H9 (cell line): ENCODE data around the gene ZNF205. TPM values are rescaled to one million over a fixed set of nuclear protein-coding genes. Genes with fewer than 3 reads are reported as not detected.

Source experiments
- DNase-seq: peaks from one replicate; pipeline ENCODE4 v3.0.0-alpha.2; 2017
- H2AFZ ChIP-seq: one replicate; pipeline ENCODE4 v1.6.1; 2013; ENCODE audit warnings: mild to moderate bottlenecking, low read length, control low read depth, moderate library complexity
- H2AK5ac ChIP-seq: 2 replicates; pipeline ENCODE4 v1.6.1; 2013; ENCODE audit warnings: low read length, control low read depth, mixed read lengths; ENCODE audit not compliant: insufficient read length
- H2BK120ac ChIP-seq: one replicate; pipeline ENCODE4 v1.6.1; 2013; ENCODE audit warnings: low read depth, mild to moderate bottlenecking, low read length, control low read depth, inconsistent platforms; ENCODE audit not compliant: poor library complexity, severe bottlenecking
- H2BK12ac ChIP-seq: 2 replicates; pipeline ENCODE4 v1.6.1; 2013; ENCODE audit warnings: low read length, control low read depth, mixed read lengths, low read depth; ENCODE audit not compliant: insufficient read length
- H2BK15ac ChIP-seq: 2 replicates; pipeline ENCODE4 v1.6.1; 2013; ENCODE audit warnings: low read depth, low read length, control low read depth
- H2BK20ac ChIP-seq: one replicate; pipeline ENCODE4 v1.6.1; 2013; ENCODE audit warnings: low read depth, mild to moderate bottlenecking, low read length, control low read depth, inconsistent platforms; ENCODE audit not compliant: poor library complexity, severe bottlenecking
- H2BK5ac ChIP-seq: 2 replicates; pipeline ENCODE4 v1.6.1; 2013; ENCODE audit warnings: low read length, control low read depth, mixed read lengths; ENCODE audit not compliant: insufficient read length
- H3K14ac ChIP-seq: 2 replicates; pipeline ENCODE4 v1.6.1; 2013; ENCODE audit warnings: low read length, control low read depth; ENCODE audit not compliant: insufficient read depth
- H3K18ac ChIP-seq: 2 replicates; pipeline ENCODE4 v1.6.1; 2013; ENCODE audit warnings: low read depth, mild to moderate bottlenecking, mixed read lengths, low read length, control low read depth; ENCODE audit not compliant: insufficient read length
- H3K23ac ChIP-seq: 2 replicates; pipeline ENCODE4 v1.6.1; 2013; ENCODE audit warnings: low read length, control low read depth, mixed read lengths, low read depth; ENCODE audit not compliant: insufficient read length
- H3K23me2 ChIP-seq: 2 replicates; pipeline ENCODE4 v1.6.1; 2013; ENCODE audit warnings: low read depth, mild to moderate bottlenecking, mixed read lengths, low read length, control low read depth; ENCODE audit not compliant: insufficient read length, poor library complexity, severe bottlenecking
- H3K27ac ChIP-seq: 2 replicates; pipeline ENCODE4 v1.5.1; 2013; ENCODE audit warnings: low read length, control low read depth, mixed read lengths, low read depth; ENCODE audit not compliant: insufficient read length
- H3K27me3 ChIP-seq: 2 replicates; pipeline ENCODE4 v1.6.1; 2013; ENCODE audit warnings: low read length, control low read depth, inconsistent platforms; ENCODE audit not compliant: insufficient read depth
- H3K4ac ChIP-seq: 2 replicates; pipeline ENCODE4 v1.6.1; 2013; ENCODE audit warnings: low read depth, mild to moderate bottlenecking, control low read depth, inconsistent platforms, low read length, moderate library complexity
- H3K4me1 ChIP-seq: 2 replicates; pipeline ENCODE4 v1.6.1; 2013; ENCODE audit warnings: low read length, control low read depth, inconsistent platforms; ENCODE audit not compliant: insufficient read depth
- H3K4me2 ChIP-seq: 2 replicates; pipeline ENCODE4 v1.6.1; 2013; ENCODE audit warnings: low read length, control low read depth, mixed read lengths; ENCODE audit not compliant: insufficient read length, insufficient read depth
- H3K56ac ChIP-seq: 2 replicates; pipeline ENCODE4 v1.6.1; 2013; ENCODE audit warnings: low read depth, mild to moderate bottlenecking, mixed read lengths, low read length, control low read depth; ENCODE audit not compliant: insufficient read length
- H3K79me1 ChIP-seq: 2 replicates; pipeline ENCODE4 v1.6.1; 2013; ENCODE audit warnings: low read depth, mild to moderate bottlenecking, moderate library complexity, low read length, control low read depth, inconsistent platforms; ENCODE audit not compliant: insufficient read depth, poor library complexity, severe bottlenecking
- H3K79me2 ChIP-seq: 2 replicates; pipeline ENCODE4 v1.6.1; 2013; ENCODE audit warnings: low read length, control low read depth, inconsistent platforms; ENCODE audit not compliant: insufficient read depth
- H3K9ac ChIP-seq: 2 replicates; pipeline ENCODE4 v1.6.1; 2013; ENCODE audit warnings: low read length, control low read depth, mixed read lengths; ENCODE audit not compliant: insufficient read length; ENCODE audit errors: extremely low read depth
- H3K9me3 ChIP-seq: one replicate; pipeline ENCODE4 v1.6.1; 2013; ENCODE audit warnings: low read depth, low read length, inconsistent platforms; ENCODE audit not compliant: control insufficient read depth
- H3T11ph ChIP-seq: one replicate; pipeline ENCODE4 v1.6.1; 2013; ENCODE audit warnings: mild to moderate bottlenecking, low read length, control low read depth, inconsistent platforms
- H4K20me1 ChIP-seq: one replicate; pipeline ENCODE4 v1.6.1; 2013; ENCODE audit not compliant: control insufficient read depth, insufficient read length, insufficient read depth
- H4K5ac ChIP-seq: 2 replicates; pipeline ENCODE4 v1.6.1; 2013; ENCODE audit warnings: low read depth, mild to moderate bottlenecking, mixed read lengths, low read length, control low read depth; ENCODE audit not compliant: insufficient read length
- H4K8ac ChIP-seq: replicated peaks from 2 replicates; pipeline ENCODE4 v1.6.1; 2013; ENCODE audit warnings: low read length, control low read depth, mixed read lengths, low read depth; ENCODE audit not compliant: insufficient read length
- H4K91ac ChIP-seq: 2 replicates; pipeline ENCODE4 v1.6.1; 2013; ENCODE audit warnings: low read depth, mild to moderate bottlenecking, moderate library complexity, mixed read lengths, low read length, control low read depth; ENCODE audit not compliant: insufficient read length
- H3K27ac Mint-ChIP-seq, 3 experiments: 2 replicates in 2 of 3; 3 replicates in 1 of 3; pipeline ENCODE4 v1.8.0; 2020 to 2021; ENCODE audit warnings: mixed read lengths in 3 of 3, mild to moderate bottlenecking in 1 of 3, moderate library complexity in 1 of 3
- H3K27me3 Mint-ChIP-seq: 2 replicates; pipeline ENCODE4 v1.8.0; 2021; ENCODE audit warnings: low read depth, mild to moderate bottlenecking, moderate library complexity, mixed read lengths
- H3K36me3 Mint-ChIP-seq, 3 experiments: 2 replicates in 2 of 3; 3 replicates in 1 of 3; pipeline ENCODE4 v1.8.0; 2020 to 2021; ENCODE audit warnings: low read depth in 3 of 3, mixed read lengths in 3 of 3; ENCODE audit not compliant: insufficient read depth in 1 of 3
- H3K4me1 Mint-ChIP-seq, 2 experiments: 2 replicates each; pipeline ENCODE4 v1.8.0; 2020; ENCODE audit warnings: mixed read lengths in 2 of 2
- H3K4me3 Mint-ChIP-seq, 2 experiments: 2 replicates in 1 of 2; 3 replicates in 1 of 2; pipeline ENCODE4 v1.8.0; 2020 to 2021; ENCODE audit warnings: mild to moderate bottlenecking in 2 of 2, mixed read lengths in 2 of 2, moderate library complexity in 1 of 2
- H3K9me3 Mint-ChIP-seq, 2 experiments: 2 replicates in 1 of 2; 3 replicates in 1 of 2; pipeline ENCODE4 v1.8.0; 2020; ENCODE audit warnings: mild to moderate bottlenecking in 2 of 2, mixed read lengths in 2 of 2, moderate library complexity in 1 of 2
- WGBS: extraction: QIAGEN DNeasy Blood & Tissue Kit; methylation state at CpG from one replicate; pipeline ENCODE4 v1.1.7; 2013; ENCODE audit warnings: missing lambda C conversion rate, low lambda C conversion rate, mixed read lengths; ENCODE audit not compliant: insufficient read length; ENCODE audit errors: extremely low coverage; 5-methylcytosine and 5-hydroxymethylcytosine counted together
- total RNA-seq: library from RNA; stranded (reverse); gene quantifications from 2 replicates; pipeline ENCODE4 v1.2.1, GENCODE V29; 2021
- TF ChIP-seq, protein P1 (sequence below): fragments of 200-600 bp; sonication (generic); conservative IDR thresholded peaks from 3 replicates; pipeline ENCODE4 v1.8.0; 2021; ENCODE audit warnings: antibody characterized with exemption, mild to moderate bottlenecking

Gene ZNF205
- total RNA-seq, 1 experiment from 2014 or later, result 16.8 TPM

DNA sequence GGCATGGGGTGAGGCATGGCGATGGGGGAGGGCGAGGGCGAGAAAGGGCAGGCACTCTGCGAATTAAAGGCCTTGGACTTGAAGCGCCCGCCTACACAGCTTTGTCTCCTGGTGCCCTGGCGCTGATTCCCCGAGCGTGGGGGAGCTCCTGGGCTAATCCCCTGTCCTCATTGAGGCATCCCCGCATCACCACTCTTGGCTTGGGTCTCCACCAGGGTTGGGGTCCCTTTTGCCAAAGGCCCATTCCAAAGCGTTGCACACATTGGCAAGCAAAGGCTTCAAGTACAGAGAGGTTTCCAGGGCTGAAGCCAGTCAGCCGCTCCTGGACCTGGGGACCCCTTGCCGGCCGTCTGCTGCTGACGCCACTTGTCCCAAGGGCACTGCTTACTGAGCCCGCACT is 8.0 kb downstream of the ZNF205 start:
- DNase-seq, result no peak
- Histone ChIP-seq H3K4me2 (no peak overlapping the region), H3K27me3 (no peaks in the 10 kb centered on the region), H4K91ac (no peak overlapping the region), H3K23ac (no peak overlapping the region), H2BK20ac (no peak overlapping the region), H3K9ac (no peak overlapping the region), H3K4me1 (no peaks in the 10 kb centered on the region), H3T11ph (no peak overlapping the region), H2AFZ (no peak overlapping the region), H3K79me2 (no peaks in the 10 kb centered on the region), H3K23me2 (peaks cover 13% of the 10 kb centered on the region), H2BK120ac (no peak overlapping the region), H4K20me1 (no peaks in the 10 kb centered on the region), H4K8ac (no peak overlapping the region), H3K9me3 (no peaks in the 10 kb centered on the region), H2BK15ac (no peak overlapping the region), H2BK5ac (no peak overlapping the region), H4K5ac (no peak overlapping the region), H3K56ac (no peak overlapping the region), H3K18ac (no peak overlapping the region), H3K4ac (no peak overlapping the region), H3K14ac (no peak overlapping the region), H2BK12ac (no peak overlapping the region), H2AK5ac (no peak overlapping the region), H3K79me1 (no peaks in the 10 kb centered on the region), H3K27ac (no peak overlapping the region)
- no peak overlapping the region for H3K27ac Mint-ChIP-seq
- H3K27me3 Mint-ChIP-seq, result no peaks in the 10 kb centered on the region; the same call in 1 of the 2 replicates
- no peak overlapping the region for H3K4me3 Mint-ChIP-seq
- TF ChIP-seq, protein P1, sequence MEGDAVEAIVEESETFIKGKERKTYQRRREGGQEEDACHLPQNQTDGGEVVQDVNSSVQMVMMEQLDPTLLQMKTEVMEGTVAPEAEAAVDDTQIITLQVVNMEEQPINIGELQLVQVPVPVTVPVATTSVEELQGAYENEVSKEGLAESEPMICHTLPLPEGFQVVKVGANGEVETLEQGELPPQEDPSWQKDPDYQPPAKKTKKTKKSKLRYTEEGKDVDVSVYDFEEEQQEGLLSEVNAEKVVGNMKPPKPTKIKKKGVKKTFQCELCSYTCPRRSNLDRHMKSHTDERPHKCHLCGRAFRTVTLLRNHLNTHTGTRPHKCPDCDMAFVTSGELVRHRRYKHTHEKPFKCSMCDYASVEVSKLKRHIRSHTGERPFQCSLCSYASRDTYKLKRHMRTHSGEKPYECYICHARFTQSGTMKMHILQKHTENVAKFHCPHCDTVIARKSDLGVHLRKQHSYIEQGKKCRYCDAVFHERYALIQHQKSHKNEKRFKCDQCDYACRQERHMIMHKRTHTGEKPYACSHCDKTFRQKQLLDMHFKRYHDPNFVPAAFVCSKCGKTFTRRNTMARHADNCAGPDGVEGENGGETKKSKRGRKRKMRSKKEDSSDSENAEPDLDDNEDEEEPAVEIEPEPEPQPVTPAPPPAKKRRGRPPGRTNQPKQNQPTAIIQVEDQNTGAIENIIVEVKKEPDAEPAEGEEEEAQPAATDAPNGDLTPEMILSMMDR, result no peak
- no peaks in the 10 kb centered on the region for H3K9me3 Mint-ChIP-seq
- peaks cover 12 to 17% of the 10 kb centered on the region in 2 experiments for H3K4me1 Mint-ChIP-seq
- peaks cover 11 to 36% (median 26%) of the 10 kb centered on the region in 3 experiments for H3K36me3 Mint-ChIP-seq
- no CpG with 5 or more reads among the region's 16 CpGs for WGBS
